Lower lobe of right lung (tissue), 2 donors: ENCODE results near the gene TMEFF2. TPM values are rescaled to one million over a fixed set of nuclear protein-coding genes. Genes with fewer than 3 reads are reported as not detected.

Source experiments
- ATAC-seq, 2 donors: fragments of 200-7000 bp; cut with Tn5 transposase; one replicate each; pipeline ENCODE4 v1.9.1; 2020 to 2022; ENCODE audit warnings: mild to moderate bottlenecking in 2 of 2, moderate library complexity in 2 of 2
- DNase-seq: peaks from one replicate; pipeline ENCODE4 v3.0.0-alpha.2; 2020
- H3K27ac ChIP-seq: fragments of 200-600 bp; one replicate; pipeline ENCODE4 v1.8.0; 2022
- H3K27me3 ChIP-seq: fragments of 200-600 bp; one replicate; pipeline ENCODE4 v1.8.0; 2022; ENCODE audit warnings: low read depth
- H3K36me3 ChIP-seq: fragments of 200-600 bp; one replicate; pipeline ENCODE4 v1.8.0; 2022; ENCODE audit warnings: mild to moderate bottlenecking
- H3K4me1 ChIP-seq: fragments of 200-600 bp; one replicate; pipeline ENCODE4 v1.8.0; 2022
- H3K4me3 ChIP-seq: fragments of 200-600 bp; one replicate; pipeline ENCODE4 v1.8.0; 2022; ENCODE audit warnings: mild to moderate bottlenecking
- H3K9me3 ChIP-seq: fragments of 200-600 bp; one replicate; pipeline ENCODE4 v1.8.0; 2022
- CTCF ChIP-seq: fragments of 200-600 bp; IDR thresholded peaks from one replicate; pipeline ENCODE4 v1.8.0; 2022; ENCODE audit warnings: antibody characterized with exemption, mild to moderate bottlenecking
- intact Hi-C: fragments of 100-400 bp; cut with DNase I; formaldehyde crosslinking; loops from one replicate; pipeline ENCODE4 v1.11.0; 2022
- total RNA-seq: library from RNA; stranded (reverse); fragmentation: NEBNext Ultra II Directional; extraction: Animal tissue kit (Norgen Biotek cat#: 25700); gene quantifications from one replicate; pipeline ENCODE4 v1.2.1, GENCODE V29; 2021
- donor health status: DM: no; HTN: yes; CAD: no; lungs with severe emphysema.

TMEFF2 gene
- total RNA-seq, 1 donor from 2014 or later, result not detected

GRCh38 chr2:192161656-192162290, 33.0 kb downstream of the TMEFF2 start:
- H3K4me3 ChIP-seq, result no peak overlapping the region
- H3K27me3 ChIP-seq, result no peaks in the 10 kb centered on the region
- TF ChIP-seq CTCF, result no peak
- H3K27ac ChIP-seq, result no peak overlapping the region
- intact Hi-C loops, result loop anchor here (5.0 kb wide), 1 partner anchor 349 kb away; no protein-coding TSS in a partner anchor
- ATAC-seq (no peak), DNase-seq (no peak)
- peaks cover 10% of the 10 kb centered on the region for H3K4me1 ChIP-seq
- no peaks in the 10 kb centered on the region for H3K36me3 ChIP-seq
- H3K9me3 ChIP-seq, result no peaks in the 10 kb centered on the region

GRCh38 chr2:192159736-192160135, 35.0 kb downstream of the TMEFF2 start:
- Histone ChIP-seq H3K27ac (no peak overlapping the region), H3K9me3 (no peaks in the 10 kb centered on the region), H3K4me3 (no peak overlapping the region), H3K27me3 (no peaks in the 10 kb centered on the region), H3K36me3 (no peaks in the 10 kb centered on the region), H3K4me1 (peaks cover 10% of the 10 kb centered on the region)
- intact Hi-C loops, result loop anchor here (5.0 kb wide), 1 partner anchor 347 kb away; no protein-coding TSS in a partner anchor
- no peak for DNase-seq
- no peak for ATAC-seq
- no peak for TF ChIP-seq CTCF

- no peak for TF ChIP-seq CTCF
- intact Hi-C loops, result no loop called here
- no peak for ATAC-seq
Measured at GRCh38 chr2:192159208-192159607, 35.5 kb downstream of the TMEFF2 start.

GRCh38 chr2:192157776-192158175, 37.0 kb downstream of the TMEFF2 start:
- no peak overlapping the region for H3K4me3 ChIP-seq
- H3K27ac ChIP-seq, result no peak overlapping the region
- no peaks in the 10 kb centered on the region for H3K27me3 ChIP-seq
- TF ChIP-seq CTCF, result no peak
- peaks cover 10% of the 10 kb centered on the region for H3K4me1 ChIP-seq
- intact Hi-C loops, result no loop called here
- ATAC-seq (no peak), DNase-seq (no peak)
- H3K9me3 ChIP-seq, result no peaks in the 10 kb centered on the region
- no peaks in the 10 kb centered on the region for H3K36me3 ChIP-seq

More at GRCh38 chr2:192159208-192159607, 35.5 kb downstream of the TMEFF2 start:
- H3K4me1 ChIP-seq, result peaks cover 10% of the 10 kb centered on the region
- DNase-seq, result no peak
- no peak overlapping the region for H3K27ac ChIP-seq
- H3K36me3 ChIP-seq, result no peaks in the 10 kb centered on the region
- H3K9me3 ChIP-seq, result no peaks in the 10 kb centered on the region
- no peaks in the 10 kb centered on the region for H3K27me3 ChIP-seq
- no peak overlapping the region for H3K4me3 ChIP-seq

GRCh38 chr2:192155511-192156118, 39.1 kb downstream of the TMEFF2 start:
- no peak for TF ChIP-seq CTCF
- Histone ChIP-seq H3K27me3 (no peaks in the 10 kb centered on the region), H3K9me3 (no peaks in the 10 kb centered on the region)

More at GRCh38 chr2:192155511-192156118, 39.1 kb downstream of the TMEFF2 start:
- no peaks in the 10 kb centered on the region for H3K4me1 ChIP-seq
- H3K27ac ChIP-seq, result no peak overlapping the region
- DNase-seq (no peak), ATAC-seq (no peak)
- no peak overlapping the region for H3K4me3 ChIP-seq
- no peaks in the 10 kb centered on the region for H3K36me3 ChIP-seq
- intact Hi-C loops, result no loop called here
